Activated CD4-positive, alpha-beta T cell treated with anti-CD3 and anti-CD28 coated beads, Interleukin-2, amount 50 U/mL, for 16 hours (primary cell): ENCODE measurements around the gene MYLK3.

ENCODE experiments used
- DNase-seq: peaks from one replicate; pipeline ENCODE4 v3.0.0-alpha.2; 2020

MYLK3 gene

DNA sequence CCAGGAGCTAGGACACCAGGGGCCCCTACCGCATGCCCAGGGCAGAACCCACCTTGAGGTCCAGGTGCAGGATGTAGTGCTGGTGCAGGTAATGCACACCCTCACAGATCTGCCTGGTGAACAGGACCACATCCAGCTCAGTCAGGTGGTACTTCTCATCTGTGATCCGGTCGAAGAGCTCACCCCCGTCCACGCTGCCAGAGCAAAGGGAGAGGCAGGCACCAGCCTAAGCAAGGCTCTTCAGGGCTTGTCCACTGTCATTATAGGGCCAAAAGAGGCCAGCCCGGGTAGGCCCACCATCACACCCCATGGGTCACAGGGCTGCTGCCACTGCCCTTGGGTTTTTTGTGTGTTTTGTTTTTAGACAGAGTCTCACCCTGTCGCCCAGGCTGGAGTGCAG is 21.0 kb downstream of the MYLK3 start:
- DNase-seq: no peak

DNA sequence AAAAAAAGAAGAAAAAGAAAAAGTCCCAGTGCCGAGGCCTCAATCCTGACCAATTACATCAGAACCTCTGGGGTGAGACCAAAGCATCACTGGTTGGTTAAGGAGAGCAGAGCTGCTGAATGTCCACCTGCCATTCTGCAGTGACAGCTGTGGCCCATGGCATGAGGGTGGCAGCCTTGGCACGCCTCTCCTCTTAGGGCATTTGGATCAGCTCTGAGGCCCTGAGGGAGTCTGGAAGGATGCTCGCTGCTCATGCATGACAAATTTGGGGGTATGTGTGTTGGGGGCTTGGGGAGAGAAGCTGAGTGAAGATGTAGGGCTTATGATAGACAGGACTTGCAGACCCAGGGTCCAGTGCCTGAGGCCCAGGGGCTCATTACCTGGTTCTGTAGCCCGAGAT is 26.3 kb downstream of the MYLK3 start:
- DNase-seq: no peak

DNA sequence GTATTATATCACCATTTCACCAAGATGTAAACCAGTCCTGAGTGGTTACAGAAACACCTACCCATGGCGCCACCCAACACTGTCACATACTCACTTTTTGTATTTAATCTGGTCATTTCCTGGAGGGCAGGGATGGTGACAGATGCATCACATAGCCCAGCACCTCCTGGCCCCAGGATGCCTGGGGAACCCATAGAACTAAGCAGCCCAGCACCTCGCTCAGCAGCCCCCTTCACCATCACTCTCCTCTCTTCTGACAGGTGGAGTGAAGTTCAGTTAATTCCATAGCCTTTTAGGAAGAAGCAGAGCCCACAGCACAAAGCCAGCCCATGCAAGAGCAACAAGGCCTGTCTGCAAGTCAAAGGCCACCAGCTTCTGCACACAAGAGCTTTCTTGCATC is 27.5 kb downstream of the MYLK3 start:
- DNase-seq: no peak

DNA sequence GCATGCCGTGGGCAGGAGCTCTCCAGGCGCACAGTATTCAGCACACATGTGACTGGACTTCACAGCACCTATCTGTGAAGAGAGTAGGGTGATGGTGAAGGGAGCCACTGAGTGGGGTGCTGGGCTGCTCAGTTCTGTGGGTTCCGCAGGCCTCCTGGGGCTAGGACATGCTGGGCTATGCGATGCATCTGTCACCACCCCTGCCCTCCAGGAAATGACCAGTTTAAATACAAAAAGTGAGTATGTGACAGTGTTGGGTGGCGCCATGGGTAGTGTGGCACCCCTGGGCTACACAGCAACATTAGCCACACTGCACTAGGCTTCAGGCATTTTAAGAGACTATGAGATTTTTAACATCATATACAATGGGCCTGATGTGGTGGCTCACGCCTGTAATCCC is 28.6 kb downstream of the MYLK3 start:
- no peak for DNase-seq

DNA sequence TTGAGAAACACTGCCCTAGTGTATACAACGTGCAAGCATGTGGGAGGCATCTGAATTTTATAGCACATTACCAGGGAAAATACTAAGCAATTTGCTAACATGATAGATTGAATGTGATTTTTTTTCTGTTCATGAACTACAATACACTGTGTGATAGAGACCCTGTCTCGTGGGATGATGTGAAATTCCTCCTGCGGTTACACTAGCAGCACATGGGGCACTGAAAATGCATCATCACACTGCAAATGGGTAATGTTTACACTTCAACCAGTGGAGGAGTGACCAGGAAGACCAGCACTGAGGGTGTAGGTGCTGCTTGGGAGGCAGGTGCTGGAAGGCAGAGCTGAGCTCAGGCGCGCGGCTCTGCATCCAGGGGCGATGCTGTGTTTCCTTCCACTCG is 29.9 kb downstream of the MYLK3 start:
- no peak for DNase-seq

DNA sequence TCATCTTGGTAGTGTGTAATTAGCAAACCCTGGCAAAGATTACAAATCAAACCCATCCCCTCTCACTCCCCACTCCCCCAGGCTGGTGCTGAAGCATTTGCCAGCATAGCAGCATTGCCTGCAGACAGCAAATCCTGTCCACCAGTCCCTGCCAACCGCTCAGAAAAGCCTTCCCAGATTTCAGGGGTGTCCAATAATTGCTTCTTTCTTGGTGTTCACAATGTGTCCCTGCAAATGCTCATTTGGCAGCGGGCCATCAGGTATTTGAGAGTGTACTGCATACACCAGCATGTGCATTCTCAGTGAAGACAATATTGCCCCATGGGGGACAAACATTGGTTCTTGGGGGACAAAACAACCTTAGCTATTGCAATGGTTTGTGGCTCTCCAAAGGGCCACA is 30.5 kb downstream of the MYLK3 start:
- DNase-seq: no peak

DNA sequence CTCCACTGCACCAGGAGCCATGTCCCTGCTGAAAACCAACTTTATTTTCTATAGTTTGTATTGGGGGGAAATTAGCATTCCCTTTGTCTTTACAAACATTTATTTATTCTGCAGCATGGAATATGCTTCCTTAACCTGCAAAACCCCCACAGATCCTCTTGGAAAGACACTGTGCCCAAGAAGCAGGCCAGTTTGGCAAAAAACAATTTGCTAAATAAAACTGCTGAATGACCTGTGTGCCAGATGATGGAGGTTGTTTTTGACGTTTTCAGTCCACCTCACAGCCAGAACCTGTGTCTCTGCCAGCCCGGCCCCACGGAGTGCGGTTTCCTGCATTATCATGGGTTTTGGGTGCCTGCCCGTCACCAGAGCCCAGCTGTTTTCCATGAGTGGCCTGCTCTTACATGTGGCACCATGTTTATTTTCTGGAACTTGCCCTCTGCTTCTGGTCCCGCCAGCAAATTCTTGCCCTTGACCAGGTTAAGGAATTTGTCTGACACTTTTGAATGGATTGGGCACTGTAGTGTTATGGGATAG is 32.3 kb downstream of the MYLK3 start:
- no peak for DNase-seq

DNA sequence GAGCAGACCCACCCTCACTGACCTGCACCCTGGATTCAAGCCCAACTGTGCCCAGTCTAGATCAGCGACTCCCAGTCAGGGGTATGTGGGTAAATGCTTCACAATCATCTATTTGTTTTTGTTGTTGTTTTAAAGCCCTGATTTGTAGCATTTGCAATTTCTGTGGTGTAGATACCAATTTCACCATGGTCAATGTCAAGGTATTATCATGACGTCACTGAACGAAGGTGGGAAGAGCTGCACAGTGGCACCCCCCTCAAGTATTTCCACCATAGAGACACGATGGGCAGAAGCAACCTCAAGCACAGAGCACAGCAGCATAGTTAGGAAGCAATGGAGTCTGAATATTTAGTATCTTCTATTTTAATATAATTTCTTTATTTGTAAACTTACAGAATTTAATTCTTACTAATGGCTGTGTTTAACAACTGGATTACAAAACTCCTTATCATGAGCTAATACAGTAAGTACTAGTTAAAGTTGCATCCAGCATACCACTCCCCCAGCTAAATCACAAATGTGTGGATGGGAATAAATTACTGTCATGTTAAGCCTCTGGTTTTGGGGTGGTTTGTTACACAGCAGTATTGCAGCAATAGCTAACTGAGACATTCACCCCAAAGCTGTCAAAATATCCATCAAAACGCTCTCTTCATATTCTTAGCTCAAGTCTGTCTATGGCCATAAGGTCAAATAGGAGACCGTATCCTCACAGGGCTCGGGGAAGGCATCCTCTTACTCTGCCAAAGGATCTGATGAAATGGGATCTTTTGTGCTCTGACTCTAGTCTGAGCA is 33.1 kb downstream of the MYLK3 start:
- DNase-seq: no peak

DNA sequence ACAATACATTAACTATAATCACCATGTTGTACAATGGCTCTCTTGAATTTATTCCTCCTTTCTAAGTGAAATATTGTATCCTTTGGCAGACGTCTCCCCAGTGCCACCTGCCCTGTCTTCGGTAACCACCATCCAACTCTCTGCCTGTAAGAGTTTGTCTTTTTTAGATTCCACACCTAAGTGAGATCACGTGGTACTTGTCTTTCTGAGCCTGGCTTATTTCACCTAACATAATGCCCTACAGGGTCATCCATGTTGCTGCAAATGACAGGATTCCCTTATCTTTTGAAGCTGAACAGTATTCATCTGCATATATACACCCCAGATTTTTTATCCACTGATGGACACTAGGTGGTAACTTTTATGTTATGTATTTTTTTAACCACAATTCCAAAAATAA is 34.5 kb downstream of the MYLK3 start:
- no peak for DNase-seq

DNA sequence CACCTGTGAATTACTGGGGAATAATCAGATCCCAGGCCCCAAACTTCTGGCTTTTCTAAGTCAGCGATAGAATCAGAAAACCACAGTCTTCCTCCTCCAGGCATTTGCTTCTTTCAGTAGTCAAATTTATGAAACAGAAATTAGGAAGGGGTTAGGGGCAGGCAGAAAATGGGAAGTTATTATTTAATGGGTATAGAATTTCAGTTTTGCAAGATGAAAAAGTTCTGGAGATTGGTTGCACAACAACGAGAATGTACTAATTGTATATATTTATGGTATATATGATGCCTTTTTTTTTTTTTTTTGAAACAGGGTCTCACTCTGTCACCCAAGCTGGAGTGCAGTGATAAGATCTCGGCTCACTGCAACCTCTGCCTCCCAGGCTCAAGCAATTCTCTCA is 35.2 kb downstream of the MYLK3 start:
- no peak for DNase-seq

DNA sequence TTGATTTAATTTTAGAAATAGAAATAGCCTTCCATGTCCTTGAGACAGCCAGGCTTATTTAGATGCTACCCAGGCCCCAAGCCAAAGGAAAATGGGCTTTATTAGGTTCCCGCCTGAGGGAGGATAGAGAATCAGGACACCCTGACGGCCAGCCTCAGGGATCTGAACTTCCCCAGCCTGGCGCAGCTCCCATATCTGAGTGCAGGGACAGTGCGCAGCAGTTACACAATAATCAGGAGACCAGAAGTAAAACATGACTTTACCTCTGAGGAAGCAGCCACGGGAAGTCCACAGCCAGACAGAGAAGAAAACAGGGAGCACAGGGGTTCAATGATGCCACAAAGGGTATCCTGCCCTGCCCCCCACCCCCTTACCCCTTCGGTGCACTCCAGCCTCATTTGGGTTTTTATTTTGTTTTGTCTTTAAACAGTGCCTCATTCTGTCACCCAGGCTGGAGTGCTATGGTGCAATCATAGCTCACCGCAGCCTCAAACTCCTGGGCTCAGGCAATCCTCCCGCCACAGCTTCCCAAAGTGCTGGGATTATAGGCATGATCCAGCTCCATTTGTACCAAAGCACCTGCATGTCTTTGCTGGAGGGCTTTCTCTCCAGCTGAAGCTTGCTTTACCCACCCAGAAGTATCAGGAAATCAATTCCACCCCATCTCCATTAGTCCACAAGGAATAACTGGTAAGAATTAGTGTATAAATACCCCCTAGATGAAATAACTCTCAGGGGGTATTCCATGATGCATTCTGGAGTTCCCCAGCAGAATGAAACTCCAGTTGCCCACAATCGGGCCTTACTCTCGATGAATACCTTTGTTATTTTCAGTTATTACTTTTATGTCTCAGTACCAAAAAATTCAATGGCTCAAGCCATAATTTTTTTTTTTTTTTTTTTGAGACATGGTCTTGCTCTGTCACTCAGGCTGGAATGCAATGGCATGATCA is 36.8 kb downstream of the MYLK3 start:
- DNase-seq: no peak

DNA sequence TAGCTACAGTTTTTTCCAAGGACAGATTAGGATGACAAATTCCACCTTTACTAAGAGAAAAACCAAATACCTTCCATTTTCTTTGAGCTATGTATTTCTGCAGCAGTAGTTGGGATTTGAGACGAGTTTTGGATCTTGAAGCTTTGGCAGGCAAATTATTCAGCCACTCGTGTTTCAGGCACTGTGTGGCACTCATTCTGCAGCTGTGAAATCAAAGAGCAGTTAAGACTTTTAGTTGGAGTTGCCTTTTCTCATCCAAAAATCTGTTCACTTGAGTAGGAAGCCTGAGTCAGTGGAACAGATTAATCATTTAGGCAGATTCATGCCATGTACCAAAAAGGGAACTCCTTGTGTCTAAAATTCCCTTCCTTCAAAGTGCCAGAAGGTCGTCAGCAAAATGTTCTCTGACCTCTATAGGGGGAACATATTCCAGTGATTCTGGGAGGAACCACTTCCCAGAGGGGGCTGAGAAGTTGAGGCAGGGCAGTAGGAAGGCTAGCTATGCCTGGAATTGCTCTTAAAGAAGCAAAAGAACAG is 38.6 kb downstream of the MYLK3 start:
- DNase-seq: no peak

DNA sequence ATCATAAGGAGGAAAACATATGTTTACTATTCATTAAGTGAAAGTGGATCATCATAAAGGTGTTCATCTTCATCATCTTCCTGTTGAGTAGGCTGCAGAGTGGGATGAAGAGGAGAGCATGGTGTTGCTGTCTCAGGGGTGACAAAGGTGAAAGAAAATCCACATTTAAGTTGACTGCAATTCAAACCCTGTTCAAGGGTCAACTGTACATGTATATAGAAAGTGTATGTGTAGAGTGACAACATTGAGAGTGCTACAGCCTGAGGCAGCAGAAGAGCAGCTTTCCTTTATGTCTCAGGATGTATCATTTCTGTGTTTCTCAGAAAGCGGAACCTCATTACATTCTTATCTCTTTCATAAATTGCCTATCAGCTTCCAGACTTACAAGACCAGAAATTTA is 41.5 kb downstream of the MYLK3 start:
- no peak for DNase-seq

DNA sequence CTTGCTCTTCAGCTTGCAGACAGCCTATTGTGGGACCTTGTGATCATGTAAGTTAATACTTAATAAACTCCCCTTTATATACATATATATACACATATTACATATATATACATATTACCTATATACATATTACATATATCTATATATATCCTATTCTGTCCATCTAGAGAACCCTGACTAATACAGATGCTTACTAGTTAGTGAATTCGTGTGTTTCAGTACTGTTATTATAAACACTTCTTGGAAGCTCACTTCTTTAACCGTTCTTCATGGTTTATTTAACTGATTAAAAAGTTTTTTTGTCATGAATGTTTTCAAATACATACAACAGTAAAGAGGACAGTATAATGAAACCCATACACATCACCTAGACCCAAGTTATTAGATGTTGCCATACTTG is 46.1 kb downstream of the MYLK3 start:
- no peak for DNase-seq

DNA sequence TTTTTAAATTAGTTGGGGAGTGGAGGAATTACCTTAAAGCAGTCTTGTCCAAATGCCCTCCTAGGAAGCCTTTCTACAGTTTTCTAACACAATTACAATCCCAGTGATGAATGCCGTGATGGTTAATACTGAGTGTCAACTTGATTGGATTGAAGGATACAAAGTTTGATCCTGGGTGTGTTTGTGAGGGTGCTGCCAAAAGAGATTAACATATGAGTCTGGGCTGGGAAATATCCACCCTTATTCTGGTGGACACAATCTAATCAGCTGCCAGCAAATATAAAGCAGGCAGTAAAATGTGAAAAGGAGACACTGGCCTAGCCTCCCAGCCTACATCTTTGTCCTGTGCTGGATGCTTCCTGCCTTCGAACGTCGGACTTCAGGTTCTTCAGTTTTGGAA is 46.5 kb downstream of the MYLK3 start:
- no peak for DNase-seq

DNA sequence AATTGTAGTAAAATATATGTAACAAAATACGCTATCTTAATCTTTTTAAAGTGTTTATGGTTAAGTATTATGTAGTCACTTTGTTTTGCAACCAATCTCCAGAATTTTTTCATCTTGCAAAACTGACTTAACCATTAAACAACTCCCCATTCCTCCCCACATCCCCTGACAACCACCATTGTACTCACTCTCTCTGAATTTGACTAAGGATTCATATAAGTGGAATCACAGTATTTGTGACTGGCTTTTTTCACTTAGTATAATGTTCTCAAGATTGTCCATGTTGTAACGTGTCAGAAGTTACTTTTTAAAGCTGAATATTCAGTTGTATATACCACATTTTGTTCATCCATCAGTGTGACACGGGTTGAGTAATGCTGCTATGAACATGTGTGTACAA is 48.1 kb downstream of the MYLK3 start:
- no peak for DNase-seq

DNA sequence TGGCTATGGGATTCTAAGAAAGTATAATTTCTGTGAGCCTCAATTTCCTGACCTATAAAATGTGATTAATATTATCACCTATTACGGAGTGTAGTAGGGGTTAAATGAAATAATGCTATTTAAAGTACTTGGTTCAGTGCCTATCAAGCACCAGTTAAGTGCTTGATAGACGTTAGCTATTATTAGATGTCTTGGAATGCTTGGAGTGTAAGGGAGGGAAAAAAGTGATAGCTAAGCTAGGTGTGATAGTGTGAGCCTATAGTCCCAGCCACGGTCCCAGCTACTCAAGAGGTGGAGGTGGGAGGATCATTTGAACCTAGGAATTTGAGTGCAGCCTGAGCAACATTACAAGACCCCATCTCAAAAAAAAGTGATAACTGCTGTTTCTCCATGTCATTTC is 51.2 kb downstream of the MYLK3 start:
- no peak for DNase-seq

DNA sequence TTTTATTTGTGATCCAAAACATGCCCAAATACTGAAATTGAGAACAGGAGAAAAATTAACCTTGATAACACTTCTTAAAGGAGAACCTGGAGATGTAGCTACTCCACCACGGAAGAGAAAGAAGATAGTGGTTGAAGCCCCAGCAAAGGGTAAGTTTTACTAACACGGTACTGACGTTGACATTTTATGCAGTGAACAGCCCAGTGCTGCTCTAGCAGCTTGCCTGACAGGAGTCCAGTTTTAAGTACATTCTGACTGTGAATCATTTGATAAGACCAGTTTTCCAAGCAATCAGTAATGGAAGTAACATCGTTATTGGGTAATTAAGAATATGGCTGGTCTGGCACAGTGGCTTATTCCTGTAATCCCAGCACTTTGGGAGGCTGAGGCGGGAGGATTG is 52.2 kb downstream of the MYLK3 start:
- no peak for DNase-seq

DNA sequence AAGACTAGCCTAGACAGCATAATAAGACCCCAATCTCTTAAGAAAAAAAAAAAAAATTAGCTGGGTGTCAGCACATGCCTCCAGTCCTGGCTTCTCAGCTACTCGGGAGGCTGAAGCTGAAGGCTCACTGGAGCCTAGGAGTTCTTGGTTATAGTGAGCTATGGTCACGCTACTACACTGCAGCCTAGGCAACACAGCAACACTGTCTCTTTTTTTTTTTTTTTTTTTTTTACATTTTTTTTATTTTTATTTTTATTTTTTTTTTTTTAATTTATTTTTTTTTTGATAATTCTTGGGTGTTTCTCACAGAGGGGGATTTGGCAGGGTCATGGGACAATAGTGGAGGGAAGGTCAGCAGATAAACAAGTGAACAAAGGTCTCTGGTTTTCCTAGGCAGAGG is 54.5 kb downstream of the MYLK3 start:
- DNase-seq: no peak

DNA sequence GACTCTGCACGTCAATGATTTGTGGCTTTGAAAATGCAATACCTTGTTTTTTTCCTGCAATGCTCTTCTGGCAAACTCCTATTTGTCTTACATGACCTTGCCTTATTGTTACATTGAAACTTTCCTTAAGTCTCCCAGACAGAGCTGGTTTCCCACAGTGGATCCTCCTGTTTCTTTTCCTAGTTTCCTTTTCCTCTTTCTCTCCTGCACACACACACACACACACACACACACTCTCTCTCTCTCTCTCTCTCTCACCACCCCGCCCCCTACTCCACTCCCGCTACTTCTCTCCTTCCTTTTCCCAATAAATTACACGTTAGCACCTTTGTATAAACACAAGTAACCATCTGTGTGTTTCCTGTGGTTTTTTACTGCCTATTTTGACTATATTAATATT is 56.4 kb downstream of the MYLK3 start:
- no peak for DNase-seq

DNA sequence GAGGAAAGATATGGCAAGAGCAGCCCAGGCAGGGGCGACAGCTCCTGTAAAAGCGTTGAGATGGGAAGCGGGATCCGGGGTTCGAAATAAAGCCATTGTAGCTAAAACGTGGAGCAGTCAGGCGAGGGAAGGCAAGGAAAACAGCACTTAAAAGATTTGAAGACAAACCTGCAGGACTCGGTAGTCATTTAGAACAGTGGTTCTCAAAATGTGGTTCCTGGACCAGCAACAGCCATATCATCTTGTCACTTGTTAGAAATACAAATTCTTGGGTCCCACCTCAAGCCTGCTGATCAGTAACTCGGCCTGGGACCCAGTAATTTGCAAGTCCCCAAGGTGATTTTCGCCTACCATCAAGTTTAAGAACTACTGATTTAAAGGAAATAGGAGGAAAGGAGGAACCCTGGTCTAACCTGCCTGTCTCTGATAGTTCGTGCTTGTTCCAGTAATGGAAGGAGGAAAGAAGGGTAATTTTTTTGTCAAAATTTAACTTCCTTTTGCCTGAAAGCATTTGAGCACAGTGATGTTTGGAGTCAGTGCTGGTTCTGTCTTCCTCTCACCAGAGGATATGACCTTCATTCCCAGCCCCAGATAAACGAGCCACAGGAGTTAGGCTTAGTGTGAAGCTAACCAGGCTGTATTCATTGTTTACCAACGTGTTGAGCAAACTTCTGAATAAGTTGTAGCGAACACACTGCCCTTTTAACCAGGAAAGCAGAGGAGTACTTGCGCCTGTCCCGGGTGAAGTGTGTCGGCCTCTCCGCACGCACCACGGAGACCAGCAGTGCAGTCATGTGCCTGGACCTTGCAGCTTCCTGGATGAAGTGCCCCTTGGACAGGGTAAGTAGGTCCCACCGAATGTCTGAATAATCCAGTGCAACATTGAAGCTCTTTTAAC is 57.6 kb downstream of the MYLK3 start:
- DNase-seq: no peak
